Colon (tissue), 2 donors: ENCODE data around the gene NFIC.

Source experiments
- FAIRE-seq: peaks from 2 replicates; lab custom pipeline; 2012; peaks lifted over from hg19 to GRCh38; lab: Jason Lieb, UNC
- donor health status: control.
- donor health status: control.

NFIC gene

DNA sequence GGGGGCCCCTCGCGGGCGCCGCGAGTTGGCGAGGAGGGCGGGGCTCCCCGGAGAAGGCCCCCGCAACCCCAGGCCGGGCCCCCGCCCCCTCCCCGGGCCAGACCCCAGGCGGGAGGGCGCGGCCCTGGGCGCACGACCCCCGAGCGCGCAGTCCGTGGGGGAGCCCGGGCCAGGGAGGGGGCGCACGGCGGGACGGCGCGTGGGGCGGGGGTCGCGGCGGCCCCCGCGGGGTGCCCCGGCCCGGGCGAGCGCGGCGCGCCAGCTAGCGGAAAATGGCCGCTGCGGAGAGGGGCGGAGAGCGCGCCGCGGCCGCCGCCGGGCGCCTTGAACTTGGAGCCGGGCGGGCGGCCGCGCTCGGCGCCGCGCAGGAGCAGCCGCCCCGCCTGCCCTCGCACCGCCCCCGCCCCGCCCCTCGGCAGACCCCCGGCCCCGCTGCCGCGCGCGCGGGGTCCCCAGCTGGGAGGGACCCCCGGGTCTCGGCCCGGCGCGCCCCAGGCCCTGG is 6.4 kb upstream of the NFIC start:
- no peak for FAIRE-seq

DNA sequence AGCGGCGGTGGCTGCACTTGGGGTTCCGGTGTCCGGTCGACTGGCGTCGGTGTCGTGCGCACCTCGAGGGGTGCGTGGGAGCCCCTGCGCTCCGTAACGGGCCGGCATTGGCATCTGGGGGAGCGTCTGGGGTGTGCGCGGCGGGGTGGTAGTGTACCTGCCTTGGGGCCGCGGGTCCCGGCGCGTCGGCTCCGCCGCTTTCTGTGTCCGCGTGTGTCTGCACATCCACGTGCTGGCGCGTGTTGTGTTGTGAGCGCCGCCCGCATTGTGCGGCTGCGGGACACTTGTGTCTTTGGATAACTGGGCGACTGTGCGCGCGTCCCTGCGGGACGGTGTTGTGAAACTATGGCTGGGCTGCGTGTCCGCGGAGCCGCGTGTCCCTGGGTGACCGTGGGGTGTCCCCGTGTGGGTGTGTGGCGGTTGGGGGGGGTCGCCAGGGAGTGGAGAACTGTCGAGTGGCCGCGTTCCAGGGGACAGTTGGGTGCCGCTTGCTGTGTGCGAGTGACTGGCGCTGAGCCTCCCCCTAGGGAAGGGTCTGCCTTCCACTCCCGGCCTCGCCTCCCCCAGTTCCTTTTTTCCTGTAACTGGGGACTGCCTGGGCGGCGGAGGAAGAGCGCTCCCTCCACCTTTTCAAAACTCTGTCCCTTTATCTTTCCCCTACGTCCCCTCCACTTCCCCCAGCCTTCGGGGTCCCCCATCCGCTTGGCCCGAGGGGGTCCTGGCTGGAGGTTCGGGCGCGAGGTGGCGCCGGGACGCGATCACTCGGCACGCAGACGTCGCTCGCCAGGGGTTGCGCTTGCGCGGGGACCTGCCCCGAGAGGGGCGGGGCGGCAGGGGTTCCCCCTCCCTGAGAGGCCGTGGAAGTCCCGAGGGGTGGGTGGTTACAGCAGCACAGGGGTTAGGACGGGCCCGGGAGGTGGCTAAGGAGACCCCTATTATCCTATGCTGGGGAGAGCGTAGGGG is 5.7 kb upstream of the NFIC start:
- FAIRE-seq = no peak

DNA sequence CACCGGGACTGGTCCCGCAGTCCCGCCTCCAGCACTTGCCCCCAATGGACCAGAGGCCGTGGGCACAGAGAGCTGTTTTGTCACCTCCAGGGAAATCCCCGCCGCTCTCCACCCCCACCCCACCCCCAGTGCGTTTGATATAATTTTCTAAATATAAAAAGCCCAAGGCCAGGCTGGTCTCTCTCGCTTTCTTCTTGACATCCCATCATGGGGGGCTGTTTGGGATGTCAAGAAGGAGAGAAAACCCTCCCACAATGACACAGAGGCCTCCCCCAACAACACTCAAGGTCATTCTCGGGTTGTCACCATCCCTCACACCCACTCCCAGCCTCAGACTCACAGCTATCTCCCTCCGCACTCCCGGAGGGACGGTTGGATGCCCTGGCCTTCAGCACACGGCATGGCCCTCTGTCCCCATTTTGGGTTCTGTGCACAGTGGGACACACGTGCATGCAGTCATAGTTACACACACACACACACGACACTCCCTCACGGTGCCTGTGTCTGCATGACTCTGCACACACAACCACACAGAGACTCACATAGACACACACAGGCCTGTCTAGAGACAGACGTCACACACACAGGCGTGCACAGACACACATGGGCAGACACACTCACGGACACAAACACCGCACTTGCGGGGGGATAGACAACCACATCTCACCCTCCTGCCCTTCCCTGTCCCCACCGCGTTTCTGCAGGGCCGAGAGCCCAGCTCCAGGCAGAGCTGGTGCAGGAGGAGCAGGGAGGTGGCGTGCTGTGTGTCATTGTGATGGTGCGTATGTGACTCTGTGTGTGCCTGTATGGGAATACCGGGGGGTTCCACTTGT is 4.8 kb upstream of the NFIC start:
- no peak for FAIRE-seq

DNA sequence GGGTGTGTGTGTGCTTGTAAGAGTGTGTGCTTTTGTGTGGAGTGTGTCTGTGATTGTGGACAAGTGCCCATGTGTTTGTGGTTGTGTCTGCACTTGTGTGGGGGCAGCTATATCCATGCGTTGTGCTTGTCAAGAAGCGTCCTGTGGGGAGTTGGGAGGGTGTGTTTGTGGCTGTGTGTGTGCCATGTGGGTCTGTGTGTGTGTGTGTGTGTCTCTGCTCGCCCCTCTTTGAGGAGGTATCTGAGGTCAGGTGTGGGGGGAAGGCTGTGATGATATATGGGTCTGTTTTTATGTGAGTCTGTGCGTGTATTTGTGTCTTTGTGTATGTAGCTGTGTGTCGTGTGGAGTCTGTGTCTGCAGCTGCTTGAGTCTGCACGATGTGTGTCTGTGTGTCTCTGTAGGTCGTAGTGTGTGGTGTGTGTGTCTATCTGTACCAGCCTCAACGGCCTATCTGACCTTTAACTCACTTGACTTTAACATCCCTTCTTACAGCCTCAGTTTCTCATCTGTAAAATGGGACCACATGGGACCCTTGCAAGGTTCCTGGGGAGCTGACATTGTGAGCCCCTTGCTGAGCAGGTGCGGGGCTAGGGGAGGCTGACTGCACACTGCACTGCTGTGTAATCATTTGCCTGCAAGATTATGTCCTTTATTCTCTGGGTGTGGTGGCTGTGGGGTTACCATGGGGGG is 4.0 kb upstream of the NFIC start:
- no peak for FAIRE-seq

DNA sequence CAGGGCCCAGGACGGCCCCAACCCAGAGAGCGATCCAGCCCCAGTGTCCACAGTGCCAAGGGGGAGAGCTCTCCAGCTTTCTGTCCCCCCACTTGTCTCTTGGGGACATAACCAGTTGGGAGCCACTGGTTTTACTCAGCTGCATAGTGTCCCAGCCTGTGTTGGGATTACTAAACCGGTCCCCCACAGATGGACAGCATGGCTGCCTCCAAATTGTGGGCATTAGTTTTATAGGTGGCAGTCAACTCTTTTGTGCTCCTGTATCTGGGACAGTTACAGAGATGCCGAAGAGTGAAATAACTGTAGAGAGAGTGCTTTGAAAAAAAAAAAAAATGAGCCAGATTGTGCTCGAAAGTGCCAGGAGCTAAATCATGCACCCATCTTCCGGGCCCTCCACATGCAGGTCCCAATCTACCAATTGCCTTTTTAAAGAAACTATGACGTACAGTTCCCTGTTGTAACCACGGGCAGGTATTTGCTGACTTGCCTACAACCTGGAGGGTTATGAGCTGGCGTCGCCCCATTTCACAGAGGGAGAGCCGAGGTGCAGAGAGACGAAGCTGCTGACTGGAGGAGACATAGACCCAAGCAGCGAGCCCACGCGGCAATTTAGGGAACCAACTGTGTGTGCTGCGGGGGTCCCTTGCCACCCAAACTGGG is 2.4 kb upstream of the NFIC start:
- no peak for FAIRE-seq

DNA sequence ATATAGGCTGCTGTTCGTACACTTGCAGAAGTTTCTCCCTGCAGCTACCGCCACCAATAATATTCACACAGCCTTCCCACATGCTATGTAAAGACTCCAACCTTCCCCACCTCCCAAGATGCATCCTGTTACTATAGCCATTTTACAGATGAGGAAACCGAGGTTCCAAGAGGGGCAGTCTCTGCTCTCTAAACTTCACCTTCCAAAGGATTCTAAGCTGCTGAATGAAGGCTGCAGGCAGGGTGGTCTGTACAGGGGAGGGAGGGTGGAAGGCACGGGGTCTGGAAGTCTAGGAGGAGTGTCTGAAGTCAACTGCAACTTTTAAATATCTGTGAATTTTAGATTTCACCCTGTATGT is 1.9 kb upstream of the NFIC start:
- no peak for FAIRE-seq

DNA sequence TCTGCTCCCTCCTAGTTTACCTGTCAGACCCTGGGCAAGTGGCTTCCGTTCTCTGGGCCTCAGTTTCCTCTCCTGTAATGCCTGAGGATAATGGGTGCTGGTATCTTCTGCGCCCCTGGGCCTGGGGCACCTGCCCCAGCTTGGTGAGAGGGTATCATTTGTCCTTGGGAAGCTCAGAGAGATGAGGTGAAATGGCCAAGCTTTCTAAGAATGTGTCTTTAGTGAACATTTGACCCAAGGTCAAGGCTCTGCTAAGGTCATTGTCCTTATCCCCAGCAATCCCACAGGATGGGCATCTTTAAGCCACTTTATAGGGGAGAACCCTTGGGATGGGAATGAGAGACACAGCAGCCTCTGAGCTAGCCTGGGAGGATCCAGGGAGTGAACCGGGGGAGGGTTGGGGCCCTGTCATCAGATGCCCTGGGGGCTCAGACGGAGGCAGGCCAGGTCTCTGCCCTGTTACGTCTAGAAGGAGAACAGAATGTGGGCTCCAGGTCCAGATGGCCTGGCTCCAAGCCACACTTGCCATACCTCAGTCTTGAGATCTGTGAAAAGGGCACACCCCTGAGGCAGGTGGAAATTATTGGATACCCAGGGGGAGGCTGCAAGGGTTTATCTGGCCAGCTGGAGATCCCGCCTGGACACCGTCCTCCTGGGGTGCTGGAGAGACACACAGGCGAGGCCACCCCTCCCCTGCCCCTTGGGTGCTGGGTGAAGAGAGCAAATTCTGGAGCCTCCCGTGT is 1.1 kb upstream of the NFIC start:
- FAIRE-seq = no peak

DNA sequence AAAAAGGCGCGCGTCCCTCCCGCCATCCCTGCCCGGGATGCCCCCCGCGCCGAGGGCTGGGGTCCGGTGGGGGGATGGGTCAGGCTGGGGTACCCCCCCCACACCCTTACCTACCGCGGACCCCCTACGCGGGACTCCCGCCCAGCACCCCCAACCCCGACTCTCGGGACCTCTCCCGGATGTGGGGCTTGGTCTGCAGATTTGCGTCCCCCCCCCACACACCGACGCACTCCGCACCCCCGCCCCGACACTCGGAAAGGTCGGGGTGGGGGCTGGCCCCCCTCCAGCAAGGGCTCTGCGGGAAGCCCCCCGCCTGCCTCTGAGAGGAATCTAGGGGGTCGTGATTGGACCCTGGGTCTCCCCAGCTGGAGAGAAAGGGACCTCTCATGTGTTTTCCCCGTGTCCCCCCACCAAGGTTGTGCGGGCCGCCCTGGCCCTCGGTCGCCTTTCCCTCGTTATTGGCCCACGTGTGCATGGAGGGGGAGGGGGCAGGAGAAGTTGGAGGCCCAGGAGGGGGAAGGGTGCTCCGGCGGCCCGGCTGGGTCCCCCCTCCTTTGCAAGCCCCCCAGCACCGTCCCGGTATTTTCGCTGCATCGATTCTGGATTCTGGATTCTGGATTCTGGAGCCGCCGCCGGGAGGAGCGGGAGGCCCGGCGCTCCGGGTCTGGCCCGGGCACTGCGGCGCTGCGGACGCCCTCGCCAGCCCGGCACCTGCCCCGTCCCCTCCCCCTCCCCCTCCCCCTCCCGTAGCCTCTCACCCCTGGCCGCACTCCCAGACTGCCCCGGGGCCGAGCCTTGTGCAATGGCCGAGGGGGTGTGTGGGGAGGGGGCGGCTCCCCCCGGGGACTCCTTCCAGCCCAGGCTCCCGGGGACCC is 607 bp downstream of the NFIC start:
- FAIRE-seq = no peak

DNA sequence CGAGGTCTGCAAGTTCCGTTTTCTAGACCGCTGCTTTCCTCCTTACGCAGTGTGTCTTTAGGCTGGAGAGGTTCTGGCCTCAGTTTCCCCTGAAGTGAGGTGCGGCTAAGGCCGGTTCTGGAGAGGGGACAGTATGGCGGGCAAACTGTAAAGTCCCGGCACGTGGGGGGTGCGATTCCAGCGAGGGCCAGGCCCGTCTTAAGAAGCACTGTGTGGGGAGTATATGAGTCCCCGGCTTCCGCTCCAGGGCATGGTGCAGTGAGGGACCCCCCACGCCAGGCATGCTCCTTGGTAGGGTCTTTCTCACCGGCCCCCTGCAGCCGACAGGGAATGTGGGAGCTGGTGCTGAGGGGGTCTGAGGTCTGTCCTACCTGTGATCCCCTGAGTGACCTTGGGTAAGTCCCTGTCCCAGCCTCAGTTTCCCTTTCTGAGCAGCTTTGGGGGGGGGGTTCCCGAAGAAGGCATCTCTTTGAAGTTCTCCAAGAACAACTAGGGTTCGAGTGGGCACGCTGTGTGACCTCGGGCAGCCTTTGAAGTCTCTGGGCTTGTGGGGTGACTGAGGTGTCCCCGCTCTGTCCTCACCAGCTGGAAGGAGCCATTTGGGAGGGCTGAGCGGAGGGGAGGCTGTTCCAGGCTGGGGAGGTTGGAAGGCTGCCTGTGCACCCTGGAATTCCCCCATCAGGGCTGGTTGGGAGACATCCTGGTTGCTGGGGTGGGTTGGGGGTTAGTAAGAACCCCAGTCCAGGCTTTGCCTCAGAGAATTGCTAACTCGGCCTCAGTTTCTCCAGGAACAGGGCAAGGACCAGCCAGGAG is 1.5 kb downstream of the NFIC start:
- FAIRE-seq = no peak

DNA sequence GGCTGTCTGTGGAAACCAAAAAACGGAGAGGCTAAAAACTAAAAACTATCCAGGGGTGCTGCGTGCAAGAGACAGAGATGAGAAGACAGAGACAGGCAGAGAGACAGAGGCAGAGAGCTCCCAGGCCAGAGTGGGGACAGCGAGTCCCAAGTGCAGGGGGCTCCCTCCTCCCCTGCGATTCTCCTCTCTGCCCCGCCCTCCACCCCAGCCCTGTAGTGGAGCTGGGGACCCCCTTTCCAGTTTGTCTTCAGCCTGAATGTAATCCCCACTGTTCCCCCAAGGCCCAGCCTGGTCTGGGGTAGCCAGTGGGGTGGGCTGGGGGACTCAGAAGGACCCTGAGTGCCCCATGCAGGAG is 2.0 kb downstream of the NFIC start:
- FAIRE-seq = no peak

DNA sequence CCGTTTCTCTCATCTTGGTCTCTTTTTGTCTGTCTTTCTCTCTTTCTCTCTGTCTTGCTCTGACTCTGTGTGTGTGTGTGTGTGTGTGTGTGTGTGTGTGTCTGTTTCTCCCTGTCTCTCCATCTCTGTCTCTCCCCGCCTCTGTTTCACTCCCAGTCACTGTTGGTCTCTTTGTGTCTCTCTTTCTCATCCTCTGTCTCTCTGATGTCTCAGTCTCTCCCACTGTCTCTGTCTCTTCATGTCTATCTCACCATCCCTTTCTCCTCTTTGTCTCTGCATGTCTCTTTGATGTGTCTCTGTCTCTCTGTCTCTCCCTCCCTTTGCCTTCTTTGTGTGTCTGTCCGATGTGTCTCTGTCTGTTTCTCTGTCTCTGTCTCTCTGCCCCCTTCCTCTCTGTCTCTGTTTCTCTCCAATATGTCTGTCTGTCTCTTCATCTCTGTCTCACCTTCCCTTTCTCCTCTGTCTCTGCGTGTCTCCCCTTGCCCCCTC is 2.5 kb downstream of the NFIC start:
- FAIRE-seq = no peak

DNA sequence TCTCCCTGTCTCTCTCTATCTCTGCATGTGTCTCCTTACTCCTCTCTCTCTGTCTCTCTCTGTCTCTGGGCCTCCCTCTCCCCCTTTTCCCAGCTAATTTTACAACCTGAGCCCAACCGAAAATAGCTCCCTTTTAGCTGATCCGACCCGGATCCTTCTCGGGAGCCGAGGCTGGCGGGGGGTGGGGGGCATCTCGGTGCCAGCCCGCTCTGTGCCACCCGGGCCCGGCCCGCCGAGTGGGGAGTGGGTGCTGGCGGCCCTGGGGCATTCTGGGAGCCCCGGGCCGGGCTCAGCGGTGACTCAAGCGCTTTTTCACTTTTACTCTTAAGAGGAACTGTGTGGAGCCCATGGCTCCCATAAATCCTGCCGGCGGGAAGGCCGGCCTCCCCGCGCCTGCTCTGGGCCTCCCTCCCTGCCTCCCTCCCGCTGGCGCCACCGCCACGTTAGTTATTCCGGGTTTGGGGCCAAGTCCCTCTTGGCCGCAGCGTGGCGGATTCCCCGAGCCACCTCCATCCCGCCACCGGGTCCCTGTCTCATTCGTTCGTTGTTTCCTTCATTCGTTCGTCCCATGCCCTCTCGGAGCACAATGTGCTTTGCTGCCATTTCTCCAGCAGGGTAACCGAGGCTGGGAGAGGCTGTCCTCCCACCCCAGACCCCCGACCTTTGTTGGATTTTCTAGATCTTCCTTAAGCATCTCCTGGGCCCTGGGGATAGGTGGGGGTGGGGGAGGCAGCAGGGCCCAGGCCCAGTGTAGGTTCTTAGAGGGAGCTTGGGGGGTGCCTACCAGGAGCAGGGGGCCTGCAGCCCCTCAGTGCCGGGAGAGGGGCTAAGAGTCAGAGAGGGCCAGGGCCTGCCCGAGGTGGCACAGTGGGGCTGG is 3.2 kb downstream of the NFIC start:
- FAIRE-seq = no peak

DNA sequence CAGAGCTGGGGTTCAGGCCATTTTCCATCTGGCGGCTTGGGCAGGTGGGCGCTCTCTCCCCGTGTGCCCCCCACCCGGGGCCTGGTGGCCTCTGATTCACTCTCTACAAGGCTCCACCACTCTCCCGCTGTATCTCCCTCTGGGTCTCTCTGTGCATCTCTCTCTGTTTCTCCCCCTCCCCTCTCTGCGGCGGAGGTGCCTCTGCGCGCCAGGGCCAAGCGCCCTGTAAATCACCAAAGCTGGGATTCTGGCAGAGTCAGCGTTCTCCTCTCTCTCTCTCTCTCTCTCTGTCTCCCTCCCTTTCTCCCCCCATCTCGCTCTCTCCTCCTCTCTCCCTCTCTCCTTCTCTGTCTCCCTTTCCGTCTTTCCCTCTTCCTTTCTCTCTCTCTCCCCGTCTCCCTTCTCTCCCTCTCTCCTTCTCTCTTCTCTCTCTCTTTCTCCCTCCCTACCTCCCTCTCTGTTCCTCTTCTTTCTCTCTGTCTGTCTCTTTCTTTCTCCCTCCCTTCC is 3.9 kb downstream of the NFIC start:
- no peak for FAIRE-seq

DNA sequence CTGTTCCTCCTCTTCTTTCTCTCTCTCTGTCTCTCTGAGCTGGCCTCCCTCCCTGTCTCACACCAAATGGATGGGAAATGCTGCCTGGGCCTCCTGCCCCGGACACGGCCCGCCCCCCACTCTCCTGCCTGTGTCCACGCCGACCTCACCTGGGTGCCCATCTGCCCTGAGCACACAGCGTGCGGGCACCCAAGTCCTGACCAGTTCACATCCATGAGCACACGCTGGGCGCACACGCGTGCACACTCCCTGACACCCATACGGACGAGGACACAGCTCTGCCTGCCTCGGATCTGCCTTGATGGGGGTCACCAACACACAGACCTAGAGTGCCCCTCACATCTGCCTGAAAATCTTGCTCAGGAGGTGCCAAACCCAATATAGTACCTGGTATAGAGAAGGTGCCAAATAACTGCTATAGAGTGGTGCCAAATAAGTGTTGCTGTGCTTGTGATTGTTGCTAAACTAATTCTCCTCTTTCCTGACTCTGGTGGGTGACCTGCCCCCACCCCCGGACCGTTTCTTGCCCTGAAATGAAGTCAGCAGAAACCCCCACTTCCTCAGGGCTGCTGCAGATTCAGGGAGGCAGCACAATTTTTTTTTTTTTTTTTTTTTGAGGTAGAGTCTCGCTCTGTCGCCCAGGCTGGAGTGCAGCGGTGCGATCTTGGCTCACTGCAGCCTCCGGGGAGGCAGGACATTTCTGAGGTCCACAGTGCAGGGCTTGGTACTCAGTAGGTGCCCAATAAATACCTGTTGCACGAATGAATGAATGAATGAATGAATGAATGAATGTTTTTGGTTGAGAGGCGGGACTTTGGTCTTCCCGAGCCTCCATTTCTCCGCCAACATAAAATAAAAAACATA is 4.6 kb downstream of the NFIC start:
- no peak for FAIRE-seq

DNA sequence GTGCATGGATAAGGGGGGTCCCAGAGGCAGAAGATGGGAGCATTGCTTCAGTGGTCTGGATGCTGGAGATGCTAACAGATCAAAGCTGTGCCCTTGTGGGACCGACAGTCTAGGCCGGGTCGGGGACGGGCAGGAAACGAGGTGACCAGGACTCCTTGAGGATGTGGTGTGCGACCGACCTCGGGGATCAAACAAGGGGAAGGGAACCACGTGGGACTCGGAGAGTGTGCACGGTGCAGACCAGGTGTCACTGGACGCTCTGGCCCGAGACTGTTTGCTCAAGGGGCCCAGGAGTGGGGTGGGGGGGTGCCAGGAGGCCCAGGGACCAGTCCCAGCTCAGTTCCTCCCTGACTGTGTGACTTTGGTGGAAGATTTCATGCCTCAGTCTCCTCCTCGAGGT is 6.0 kb downstream of the NFIC start:
- FAIRE-seq = no peak

DNA sequence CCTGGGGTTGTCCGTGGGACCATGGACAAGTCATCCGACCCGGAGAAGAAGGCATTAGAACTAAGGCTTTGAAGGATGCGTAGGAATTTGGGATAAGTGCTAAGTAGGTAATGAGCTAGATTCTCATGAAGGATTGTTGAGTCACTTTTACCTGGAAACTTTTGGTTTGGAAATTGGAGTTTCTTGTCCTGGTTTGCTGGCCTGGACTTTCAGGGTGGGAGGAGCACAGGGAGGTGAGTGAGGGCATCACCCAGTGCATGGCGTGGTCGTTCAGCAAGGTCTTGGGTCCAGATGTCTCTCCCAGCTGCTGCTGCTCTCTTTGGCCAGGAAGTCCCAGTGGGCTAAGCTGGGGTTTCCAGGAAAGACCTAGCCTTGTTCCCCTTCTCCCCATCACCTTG is 7.6 kb downstream of the NFIC start:
- no peak for FAIRE-seq
